Neuronal stem cell (in vitro differentiated cells): ENCODE results near the gene PAX7.

Experiments used
- DNase-seq: peaks from one replicate; pipeline ENCODE4 v3.0.0-alpha.2; 2013; ENCODE audit warnings: low spot score
- H2AFZ ChIP-seq: one replicate; pipeline ENCODE4 v1.6.1; 2013; ENCODE audit warnings: mild to moderate bottlenecking, low read length, inconsistent platforms
- H2AK5ac ChIP-seq: 2 replicates; pipeline ENCODE4 v1.6.1; 2013; ENCODE audit warnings: low read depth, mild to moderate bottlenecking, inconsistent platforms, low read length, moderate library complexity, mixed read lengths
- H2BK120ac ChIP-seq: 2 replicates; pipeline ENCODE4 v1.6.1; 2013; ENCODE audit warnings: low read depth, mild to moderate bottlenecking, inconsistent platforms, low read length, moderate library complexity, mixed read lengths
- H2BK12ac ChIP-seq: one replicate; pipeline ENCODE4 v1.6.1; 2013; ENCODE audit warnings: low read length, inconsistent platforms
- H2BK15ac ChIP-seq: 2 replicates; pipeline ENCODE4 v1.6.1; 2013; ENCODE audit warnings: mild to moderate bottlenecking, low read length, inconsistent platforms, mixed read lengths
- H2BK5ac ChIP-seq: one replicate; pipeline ENCODE4 v1.6.1; 2013; ENCODE audit warnings: inconsistent platforms, mild to moderate bottlenecking, low read length, moderate library complexity
- H3K14ac ChIP-seq: one replicate; pipeline ENCODE4 v1.6.1; 2013; ENCODE audit warnings: low read length, inconsistent platforms
- H3K18ac ChIP-seq: 2 replicates; pipeline ENCODE4 v1.6.1; 2013; ENCODE audit warnings: low read length, inconsistent platforms
- H3K23ac ChIP-seq: 2 replicates; pipeline ENCODE4 v1.6.1; 2013; ENCODE audit warnings: low read depth, mild to moderate bottlenecking, mixed read lengths, low read length, inconsistent platforms; ENCODE audit not compliant: poor library complexity
- H3K27ac ChIP-seq: replicated peaks from 3 replicates; pipeline ENCODE4 v1.5.1; 2013; ENCODE audit warnings: low read length, inconsistent platforms
- H3K27me3 ChIP-seq, 3 experiments: 2 replicates each; pipeline ENCODE4 v1.6.1; 2013; ENCODE audit warnings: low read length in 3 of 3, mild to moderate bottlenecking in 2 of 3, inconsistent platforms in 1 of 3, low read depth in 1 of 3, mixed read lengths in 1 of 3, moderate library complexity in 1 of 3; ENCODE audit not compliant: control insufficient read depth in 3 of 3, insufficient read depth in 3 of 3
- H3K36me3 ChIP-seq, 2 donors: replicated peaks in 1 of 2; 2 replicates each; pipeline ENCODE4 v1.6.1; 2013; ENCODE audit warnings: low read length in 2 of 2; ENCODE audit not compliant: control insufficient read depth in 2 of 2, insufficient read depth in 2 of 2
- H3K4ac ChIP-seq: 2 replicates; pipeline ENCODE4 v1.6.1; 2013; ENCODE audit warnings: inconsistent platforms, mild to moderate bottlenecking, low read length, moderate library complexity
- H3K4me1 ChIP-seq, 2 donors: 1 replicate in 1 of 2; 2 replicates in 1 of 2; pipeline ENCODE4 v1.6.1; 2013; ENCODE audit warnings: low read length in 2 of 2, low read depth in 1 of 2; ENCODE audit not compliant: control insufficient read depth in 2 of 2, insufficient read depth in 1 of 2
- H3K4me2 ChIP-seq: one replicate; pipeline ENCODE4 v1.6.1; 2013; ENCODE audit warnings: mild to moderate bottlenecking, low read length, inconsistent platforms; ENCODE audit not compliant: insufficient read depth, poor library complexity, severe bottlenecking
- H3K4me3 ChIP-seq, 2 donors: 2 replicates each; pipeline ENCODE4 v1.5.1; 2013; ENCODE audit warnings: low read length in 2 of 2, mild to moderate bottlenecking in 2 of 2, inconsistent platforms in 1 of 2, moderate library complexity in 1 of 2
- H3K79me1 ChIP-seq: one replicate; pipeline ENCODE4 v1.6.1; 2013; ENCODE audit warnings: low read depth, mild to moderate bottlenecking, inconsistent platforms, low read length, moderate library complexity
- H3K9ac ChIP-seq: one replicate; pipeline ENCODE4 v1.6.1; 2013; ENCODE audit warnings: mild to moderate bottlenecking, low read depth, low read length, inconsistent platforms; ENCODE audit not compliant: poor library complexity
- H3K9me3 ChIP-seq, 2 donors: replicated peaks in 1 of 2; 2 replicates each; pipeline versions ENCODE3 to v1.6.1; 2013; ENCODE audit warnings: low read length in 2 of 2, mild to moderate bottlenecking in 2 of 2, inconsistent platforms in 1 of 2, low read depth in 1 of 2, mixed read lengths in 1 of 2, moderate library complexity in 1 of 2; ENCODE audit not compliant: control insufficient read depth in 2 of 2, insufficient read depth in 1 of 2
- H4K8ac ChIP-seq: one replicate; pipeline ENCODE4 v1.6.1; 2013; ENCODE audit warnings: low read depth, mild to moderate bottlenecking, inconsistent platforms, low read length, moderate library complexity
- H4K91ac ChIP-seq: one replicate; pipeline ENCODE4 v1.6.1; 2013; ENCODE audit warnings: low read length, low read depth, mild to moderate bottlenecking, inconsistent platforms; ENCODE audit not compliant: poor library complexity
- WGBS, 2 donors: extraction: QIAGEN DNeasy Blood & Tissue Kit; methylation state at CpG; one replicate each; pipeline ENCODE4 v1.1.7; 2013; ENCODE audit warnings: missing lambda C conversion rate in 2 of 2, mixed read lengths in 1 of 2; ENCODE audit not compliant: insufficient read length in 2 of 2, insufficient replicate concordance in 1 of 2; ENCODE audit errors: extremely low coverage in 2 of 2; 5-methylcytosine and 5-hydroxymethylcytosine counted together

Gene PAX7

GRCh38 chr1:18723206-18723605 lies 92.6 kb downstream of the PAX7 start:
- no peak overlapping the region for H4K8ac ChIP-seq
- no peaks in the 10 kb centered on the region for H3K9me3 ChIP-seq
- H3K27me3 ChIP-seq = peaks cover 0 to 47% (median 17%) of the 10 kb centered on the region in 3 experiments
- H3K14ac ChIP-seq = no peak overlapping the region
- no peak overlapping the region for H3K4me3 ChIP-seq
- H2BK12ac ChIP-seq = no peak overlapping the region
- no peaks in the 10 kb centered on the region for H3K36me3 ChIP-seq
- H2AK5ac ChIP-seq = no peak overlapping the region
- H3K4me2 ChIP-seq = no peak overlapping the region
- WGBS, 2 donors = no CpG with 5 or more reads among the region's 9 CpGs
- H2BK15ac ChIP-seq = no peak overlapping the region
- H3K18ac ChIP-seq = no peak overlapping the region
- H3K23ac ChIP-seq = no peak overlapping the region
- no peak for DNase-seq
- H3K27ac ChIP-seq = no peak overlapping the region
- H3K4ac ChIP-seq = no peak overlapping the region
- H3K79me1 ChIP-seq = no peaks in the 10 kb centered on the region
- H2BK5ac ChIP-seq = no peak overlapping the region
- H2AFZ ChIP-seq = no peak overlapping the region
- H4K91ac ChIP-seq = no peak overlapping the region
- peaks cover 0 to 45% of the 10 kb centered on the region in 2 donors for H3K4me1 ChIP-seq
- no peak overlapping the region for H2BK120ac ChIP-seq
- H3K9ac ChIP-seq = no peak overlapping the region

GRCh38 chr1:18723701-18724411 lies 93.2 kb downstream of the PAX7 start:
- no peak overlapping the region for H3K4me2 ChIP-seq
- H2AK5ac ChIP-seq = peak overlapping the region; percentile 48
- peak overlapping the region; percentile 40 for H3K23ac ChIP-seq
- H4K8ac ChIP-seq = no peak overlapping the region
- no peak overlapping the region for H3K27ac ChIP-seq
- H3K79me1 ChIP-seq = no peaks in the 10 kb centered on the region
- peak overlapping the region; percentile 80 for H2BK12ac ChIP-seq
- no peak overlapping the region for H3K14ac ChIP-seq
- H4K91ac ChIP-seq = no peak overlapping the region
- no peak for DNase-seq
- H3K18ac ChIP-seq = peak overlapping the region; percentile 74
- H3K4ac ChIP-seq = no peak overlapping the region
- H3K4me3 ChIP-seq = no peak overlapping the region
- H3K9me3 ChIP-seq = no peaks in the 10 kb centered on the region
- no peak overlapping the region for H2BK120ac ChIP-seq
- H3K36me3 ChIP-seq = no peaks in the 10 kb centered on the region
- peak overlapping the region; percentile 97 for H2BK15ac ChIP-seq
- H3K9ac ChIP-seq = peak overlapping the region; percentile 67
- no peak overlapping the region for H2AFZ ChIP-seq
- peaks cover 0 to 43% (median 13%) of the 10 kb centered on the region in 3 experiments for H3K27me3 ChIP-seq
- H2BK5ac ChIP-seq = no peak overlapping the region
- H3K4me1 ChIP-seq = peaks cover 0 to 45% of the 10 kb centered on the region in 2 donors
- WGBS, 2 donors = no CpG with 5 or more reads among the region's 19 CpGs

- Histone ChIP-seq H2BK15ac (no peak overlapping the region), H3K79me1 (no peaks in the 10 kb centered on the region), H3K4me2 (no peak overlapping the region), H3K4ac (no peak overlapping the region), H2BK120ac (no peak overlapping the region), H3K4me1 (peaks cover 0 to 39% of the 10 kb centered on the region in 2 donors), H2AFZ (no peak overlapping the region), H3K36me3 (no peaks in the 10 kb centered on the region), H3K4me3 (no peak overlapping the region), H3K27ac (no peak overlapping the region), H3K23ac (no peak overlapping the region), H3K9ac (no peak overlapping the region), H3K14ac (no peak overlapping the region), H2AK5ac (peak overlapping the region; percentile 30), H4K91ac (no peak overlapping the region), H3K27me3 (peaks cover 0 to 37% (median 7%) of the 10 kb centered on the region in 3 experiments), H2BK5ac (no peak overlapping the region), H3K18ac (peak overlapping the region; percentile 54), H2BK12ac (no peak overlapping the region), H4K8ac (no peak overlapping the region), H3K9me3 (no peaks in the 10 kb centered on the region)
- WGBS, 2 donors = no CpG with 5 or more reads among the region's 7 CpGs
- DNase-seq = no peak
Measured at GRCh38 chr1:18724801-18725200, 94.2 kb downstream of the PAX7 start.

- Histone ChIP-seq H3K23ac (no peak overlapping the region), H4K8ac (no peak overlapping the region), H2AK5ac (peak overlapping the region; percentile 30), H3K4me2 (no peak overlapping the region), H2BK5ac (no peak overlapping the region), H3K36me3 (no peaks in the 10 kb centered on the region), H3K79me1 (no peaks in the 10 kb centered on the region), H3K9ac (peak overlapping the region; percentile 24), H3K27me3 (peaks cover 0 to 31% (median 2%) of the 10 kb centered on the region in 3 experiments), H3K27ac (peak overlapping the region; percentile 6), H3K18ac (peak overlapping the region; percentile 54), H3K4me1 (peaks cover 0 to 35% of the 10 kb centered on the region in 2 donors), H2BK120ac (no peak overlapping the region), H4K91ac (no peak overlapping the region), H3K14ac (peak overlapping the region; percentile 9), H3K4me3 (no peak overlapping the region), H2AFZ (no peak overlapping the region), H3K9me3 (no peaks in the 10 kb centered on the region), H2BK12ac (no peak overlapping the region), H2BK15ac (no peak overlapping the region), H3K4ac (no peak overlapping the region)
- no CpG with 5 or more reads among the region's 24 CpGs for WGBS, 2 donors
- DNase-seq = no peak
Measured at GRCh38 chr1:18725231-18725895, 94.7 kb downstream of the PAX7 start.
